HG03280 (cell line): ENCODE results near the gene APPBP2.
"Not testable (repeated sequence)": the region's sequence is repeated elsewhere in the genome, so short reads cannot be mapped to it uniquely, and the experiment has no call there.

Source experiments
- ATAC-seq: cut with Tn5 transposase; IDR thresholded peaks from one replicate; pipeline ENCODE4 v1.9.1; 2021; ENCODE audit warnings: mild to moderate bottlenecking, moderate library complexity; ENCODE audit not compliant: unreplicated experiment

The APPBP2 gene

GRCh38 chr17:60525685-60526514 lies at the start of gene APPBP2:
Gene APPBP2 (minus strand): TSS chr17:60526242. CDS start chr17:60525931, 311 bp downstream.
- peak; percentile 90 for ATAC-seq

GRCh38 chr17:60573236-60574051 lies 47.4 kb upstream of the APPBP2 start:
- no peak for ATAC-seq

GRCh38 chr17:60565233-60565632 lies 39.2 kb upstream of the APPBP2 start:
- no peak for ATAC-seq

DNA sequence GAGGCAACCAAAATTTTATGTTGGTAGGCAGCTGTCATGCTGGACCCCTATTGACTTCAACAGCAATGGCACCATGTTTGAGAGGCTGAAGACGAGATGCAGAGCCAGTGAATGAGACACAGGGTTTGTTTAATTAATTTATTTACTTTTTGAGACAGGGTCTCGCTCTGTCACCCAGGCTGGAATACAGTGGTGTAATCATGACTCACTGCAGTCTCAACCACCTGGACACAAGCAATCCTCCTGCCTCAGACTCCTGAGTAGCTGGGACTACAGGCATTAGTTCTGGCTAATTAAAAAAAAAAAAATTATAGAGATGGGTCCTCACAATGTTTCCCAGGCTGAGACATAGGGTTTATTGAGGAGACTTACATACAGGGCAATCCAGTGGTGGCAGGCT lies 37.7 kb upstream of the APPBP2 start:
- no peak for ATAC-seq

DNA sequence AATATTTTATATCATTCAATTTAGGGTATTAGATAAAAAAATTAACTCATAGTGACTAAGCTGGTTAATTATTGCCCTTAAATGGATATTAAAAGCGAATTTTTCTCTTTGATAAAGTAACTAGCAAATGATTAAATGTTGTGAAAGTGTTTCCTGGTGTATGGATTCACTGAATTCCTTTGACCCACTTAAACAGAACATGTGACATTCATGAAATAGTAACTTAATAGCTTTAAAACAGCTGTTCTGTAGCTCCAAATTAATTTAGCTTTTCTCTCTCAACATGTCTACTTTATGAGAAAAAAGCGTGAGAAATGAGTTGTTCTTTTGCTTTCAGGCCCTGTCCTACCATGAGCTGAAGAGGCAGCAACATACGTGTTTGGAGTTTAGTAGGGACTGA lies 36.4 kb upstream of the APPBP2 start:
- no peak for ATAC-seq

DNA sequence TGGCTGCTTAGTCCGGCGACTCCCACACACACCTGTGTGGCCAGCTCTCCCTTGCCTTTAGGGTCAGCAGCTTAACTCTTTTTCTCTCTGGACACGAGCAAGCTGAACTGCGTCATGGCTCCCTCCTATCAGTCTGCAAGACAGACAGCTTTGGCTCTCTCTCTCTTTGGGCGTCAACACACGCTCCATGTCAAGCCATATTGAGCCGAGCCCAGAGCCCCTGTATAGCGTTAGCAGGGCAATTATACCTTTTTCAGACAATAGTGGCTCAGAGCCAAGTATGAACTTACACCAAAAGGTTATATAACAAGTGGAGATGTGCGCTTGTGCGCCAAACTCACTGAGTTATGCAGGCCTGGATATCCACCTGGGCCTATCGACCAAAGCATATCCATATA lies 34.8 kb upstream of the APPBP2 start:
- no peak for ATAC-seq

DNA sequence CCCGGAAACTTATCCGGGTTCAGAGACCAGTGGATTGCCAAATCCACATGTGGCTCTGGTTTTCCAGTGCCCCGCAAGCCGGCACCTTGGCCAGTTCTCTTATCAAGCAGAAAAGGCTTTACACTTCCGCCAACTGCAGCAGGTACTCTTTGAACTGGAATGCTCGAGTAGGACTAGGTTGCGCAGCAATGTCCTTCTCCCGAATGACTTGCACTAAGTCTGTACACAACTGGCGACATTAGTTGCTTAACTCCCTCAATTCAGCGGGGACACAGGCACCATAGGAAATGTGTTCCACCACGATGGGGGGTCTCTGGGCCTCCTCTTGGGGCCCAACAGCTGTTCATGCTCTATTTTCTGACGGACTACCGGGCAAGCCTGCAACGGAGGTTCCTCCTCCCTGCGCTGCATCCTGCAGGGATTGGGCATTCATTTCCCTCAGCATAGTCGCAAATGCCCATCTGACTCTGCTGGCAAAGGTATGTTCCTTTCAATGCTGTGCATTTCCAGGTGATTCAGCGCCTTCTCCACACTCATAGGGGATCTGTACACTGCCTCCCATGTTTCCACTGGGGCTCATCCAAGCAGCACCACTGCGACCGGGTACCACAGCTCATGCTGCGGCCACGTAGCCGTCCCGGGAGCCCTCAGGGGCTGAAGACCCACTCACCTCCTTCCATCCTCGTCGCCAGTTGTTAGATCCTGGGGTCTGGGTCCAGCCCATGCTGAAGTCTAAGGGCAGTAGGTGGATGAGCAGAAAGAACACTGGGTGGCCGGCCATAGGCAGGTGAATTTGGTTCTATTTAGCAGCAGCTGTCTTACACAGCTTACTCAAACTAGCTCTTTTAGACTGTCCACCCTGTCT lies 34.2 kb upstream of the APPBP2 start:
- ATAC-seq, result no peak

DNA sequence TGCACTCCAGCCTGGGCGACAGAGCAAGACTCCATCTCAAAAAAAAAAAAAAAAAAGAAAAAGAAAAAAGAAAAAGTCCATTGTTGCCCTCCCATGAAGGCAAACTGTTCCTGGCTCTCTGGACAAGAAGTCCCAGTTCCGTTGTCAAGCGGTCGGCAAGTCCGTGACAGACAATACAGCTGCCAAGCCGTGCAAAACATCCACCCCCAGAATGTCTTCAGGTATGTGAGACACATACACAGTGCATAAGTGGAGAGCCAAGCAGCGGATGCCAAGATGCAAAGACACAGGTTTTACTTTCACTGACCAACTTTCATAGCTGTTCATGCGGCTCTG lies 33.6 kb upstream of the APPBP2 start:
- ATAC-seq, result no peak

DNA sequence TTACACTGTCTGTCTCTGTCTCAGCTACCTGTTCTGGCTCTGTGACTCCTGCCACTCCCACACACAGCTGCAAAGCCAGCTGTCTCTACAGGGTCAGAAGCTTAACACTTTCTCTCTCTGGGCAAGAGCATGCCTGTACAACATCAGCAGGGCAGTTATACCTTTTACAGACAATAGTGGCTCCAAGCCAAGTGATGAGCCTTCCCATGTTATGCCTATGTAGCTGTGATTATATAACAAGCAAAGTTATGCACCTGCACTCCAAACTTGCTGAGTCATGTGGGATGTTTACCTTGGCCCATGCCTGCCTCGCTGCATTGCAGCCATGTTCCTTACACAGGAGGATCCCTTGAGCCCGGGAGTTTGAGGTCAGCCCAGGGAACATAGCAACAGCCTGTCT lies 31.8 kb upstream of the APPBP2 start:
- no peak for ATAC-seq

DNA sequence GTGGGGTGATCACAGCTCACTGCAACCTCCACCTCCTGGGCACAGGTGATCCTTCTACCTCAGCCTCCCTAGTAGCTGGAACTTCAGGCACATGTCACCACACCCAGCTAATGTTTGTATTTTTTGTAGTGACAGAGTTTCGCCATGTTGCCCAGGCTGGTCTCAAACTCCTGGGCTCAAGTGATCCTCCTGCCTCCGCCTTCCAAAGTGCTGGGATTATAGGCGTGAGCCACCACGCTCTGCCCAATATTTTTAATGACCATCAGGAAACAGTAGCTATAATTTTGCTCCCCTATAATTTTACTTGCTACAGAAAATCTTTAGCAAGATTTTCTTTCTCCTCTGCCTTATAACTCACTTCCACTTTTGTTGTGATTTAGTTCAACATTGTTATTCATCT lies 29.7 kb upstream of the APPBP2 start:
- no peak for ATAC-seq

- no peak for ATAC-seq
Measured at GRCh38 chr17:60554377-60554788, 28.3 kb upstream of the APPBP2 start.

- ATAC-seq, result not testable (repeated sequence)
Measured at GRCh38 chr17:60552255-60552654, 26.2 kb upstream of the APPBP2 start.

- no peak for ATAC-seq
Measured at GRCh38 chr17:60548990-60549389, 22.9 kb upstream of the APPBP2 start.

- no peak for ATAC-seq
Measured at GRCh38 chr17:60545465-60546191, 19.6 kb upstream of the APPBP2 start.

GRCh38 chr17:60542071-60542470 lies 16.0 kb upstream of the APPBP2 start:
- ATAC-seq, result no peak

DNA sequence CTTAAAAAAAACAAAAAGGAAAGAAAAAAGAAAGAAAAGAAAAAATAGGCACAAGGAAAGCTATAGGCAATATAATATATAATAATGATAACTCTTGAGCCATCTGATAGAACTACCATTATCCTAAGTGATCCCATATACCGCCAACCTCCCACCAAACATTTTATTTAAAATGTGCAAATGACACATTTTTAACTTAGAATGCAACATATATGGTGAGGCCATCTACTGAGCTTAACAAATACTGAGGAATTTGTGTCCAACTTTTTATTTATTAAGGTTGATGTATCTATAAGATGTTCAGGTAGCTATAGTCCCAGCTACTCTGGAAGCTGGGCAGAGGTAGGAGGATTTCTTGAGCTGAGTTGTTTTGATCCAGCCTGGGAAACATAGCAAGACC lies 14.4 kb upstream of the APPBP2 start:
- no peak for ATAC-seq

DNA sequence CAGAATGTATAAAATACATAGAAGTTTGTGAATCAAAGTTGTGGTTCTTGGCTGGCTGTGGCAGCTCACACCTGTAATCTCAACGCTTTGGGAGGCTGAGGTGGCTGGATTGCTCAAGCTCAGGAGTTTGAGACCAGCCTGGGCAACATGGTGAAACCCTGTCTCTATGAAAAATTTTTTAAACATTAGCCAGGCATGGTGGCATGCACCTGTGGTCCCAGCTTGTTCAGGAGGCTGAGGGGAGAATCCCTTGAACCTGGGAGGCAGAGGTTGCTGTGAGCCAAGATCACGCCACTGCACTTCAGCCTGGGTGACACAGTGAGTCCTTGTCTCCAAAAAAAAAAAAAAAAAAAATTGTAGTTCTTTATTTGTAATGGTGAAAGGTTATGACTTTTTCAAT lies 13.8 kb upstream of the APPBP2 start:
- ATAC-seq, result no peak

GRCh38 chr17:60538726-60539125 lies 12.7 kb upstream of the APPBP2 start:
- no peak for ATAC-seq

DNA sequence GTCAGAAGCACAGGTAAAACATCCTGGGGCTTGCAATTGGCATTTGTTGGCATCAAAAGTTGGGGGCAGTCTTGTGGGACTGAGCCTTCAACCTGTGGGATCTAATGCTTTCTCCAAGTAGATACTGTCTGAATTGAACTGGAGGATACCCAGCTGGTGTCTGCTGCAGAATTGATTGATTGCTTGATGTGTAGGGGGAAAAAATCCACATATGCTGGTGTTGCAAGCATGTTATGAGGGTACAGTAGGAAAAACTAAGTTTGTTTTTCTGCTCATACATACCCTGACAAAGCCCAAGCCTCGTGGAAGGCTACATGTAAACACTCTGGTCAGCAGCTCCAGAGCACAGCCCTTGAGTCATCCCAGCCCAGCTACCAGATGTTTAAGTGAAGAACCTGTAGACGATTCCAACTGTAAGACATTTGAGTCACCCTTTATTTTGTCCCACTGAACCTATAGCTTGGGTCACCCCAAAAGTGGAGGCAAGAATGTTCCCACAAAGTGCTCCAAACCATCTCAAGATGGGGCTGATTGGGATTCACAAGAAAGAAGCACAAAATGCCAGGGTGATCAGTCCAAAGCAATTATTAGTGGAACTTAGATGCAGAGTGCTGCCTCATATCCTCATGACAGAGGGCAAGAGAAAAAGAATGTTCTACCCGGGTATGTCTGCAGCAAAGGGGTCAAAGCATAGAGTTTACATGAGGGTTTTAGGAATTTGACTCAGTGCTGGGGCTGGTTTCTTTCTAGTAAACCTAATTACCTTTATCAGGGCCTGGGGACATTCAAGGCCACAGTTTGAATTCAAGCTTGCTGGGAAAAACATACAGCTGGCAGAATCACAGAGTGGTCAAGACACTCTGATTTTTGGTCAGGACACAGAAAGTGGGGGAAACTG lies 9.6 kb upstream of the APPBP2 start:
- no peak for ATAC-seq
